GM06990 (cell line): ENCODE results near the gene ZNF808.
A peak's percentile ranks its signal among the peaks of the same experiment; 100 is the strongest.
"Not testable (repeated sequence)": the region's sequence is repeated elsewhere in the genome, so short reads cannot be mapped to it uniquely, and the experiment has no call there.

Source experiments
- DNase-seq: peaks from one replicate; pipeline ENCODE4 v3.0.0-alpha.2; 2011; ENCODE audit not compliant: insufficient read length; ENCODE audit errors: extremely low read depth
- H3K27me3 ChIP-seq: replicated peaks from 2 replicates; pipeline ENCODE4 v1.6.0; 2011; ENCODE audit warnings: low read length; ENCODE audit not compliant: control insufficient read depth, insufficient read depth
- H3K36me3 ChIP-seq: 2 replicates; pipeline ENCODE4 v1.5.1; 2011; ENCODE audit warnings: low read length; ENCODE audit not compliant: control insufficient read depth, insufficient read depth
- H3K4me3 ChIP-seq: replicated peaks from 2 replicates; pipeline ENCODE4 v1.5.1; 2011; ENCODE audit warnings: low read depth, mild to moderate bottlenecking, control low read depth, low read length
- CTCF ChIP-seq: IDR thresholded peaks from 2 replicates; pipeline ENCODE4 v1.5.1; 2011; ENCODE audit warnings: low read length, control low read depth, mild to moderate bottlenecking, inconsistent platforms; ENCODE audit not compliant: insufficient read depth, poor library complexity, severe bottlenecking

Gene ZNF808

DNA sequence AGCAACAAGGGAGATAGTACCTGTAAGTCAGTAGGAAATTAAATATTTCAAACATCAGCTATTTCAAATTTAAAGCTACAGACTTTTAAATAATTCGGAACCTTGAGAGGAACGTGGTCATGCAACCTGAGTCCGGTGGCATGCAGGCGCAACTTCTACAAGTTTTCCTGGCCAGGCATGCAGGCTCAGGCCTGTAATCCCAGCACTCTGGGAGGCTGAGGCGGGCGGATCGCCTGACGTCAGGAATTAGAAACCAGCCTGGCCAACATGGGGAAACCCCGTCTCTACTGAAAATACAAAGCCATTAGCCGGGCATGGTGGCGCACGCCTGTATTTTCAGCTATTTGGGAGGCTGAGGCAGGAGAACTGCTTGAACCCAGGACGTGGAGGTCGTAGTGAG lies 40.5 kb downstream of the ZNF808 start:
- TF ChIP-seq CTCF = no peak
- no peak for DNase-seq

GRCh38 chr19:52569638-52569999 lies 42.2 kb downstream of the ZNF808 start:
- H3K36me3 ChIP-seq, H3K27me3 ChIP-seq, DNase-seq: not testable (repeated sequence)
- H3K4me3 ChIP-seq = peak overlapping the region; percentile 78

More for the DNA sequence above, 40.5 kb downstream of the ZNF808 start:
- Histone ChIP-seq H3K4me3 (no peak overlapping the region), H3K27me3 (no peaks in the 10 kb centered on the region), H3K36me3 (peaks cover 2% of the 10 kb centered on the region; the same call in 1 of the 2 replicates)

GRCh38 chr19:52570000-52570861 lies 42.8 kb downstream of the ZNF808 start, which contains the start of gene ZNF701:
ZNF701 (plus strand) TSS chr19:52570287; CDS start chr19:52574148, 3,861 bp downstream.
- no peaks in the 10 kb centered on the region for H3K27me3 ChIP-seq
- H3K4me3 ChIP-seq = peak within 1 kb of the TSS; percentile 78
- DNase-seq = peak; percentile 92
- H3K36me3 ChIP-seq = peaks cover 2% of the 10 kb centered on the region
- TF ChIP-seq CTCF = no peak

GRCh38 chr19:52584736-52585440 lies 57.4 kb downstream of the ZNF808 start:
- TF ChIP-seq CTCF = no peak
- Histone ChIP-seq H3K36me3 (peaks cover 3% of the 10 kb centered on the region), H3K27me3 (no peaks in the 10 kb centered on the region), H3K4me3 (no peak overlapping the region)
- DNase-seq = no peak

GRCh38 chr19:52585604-52586003 lies 58.1 kb downstream of the ZNF808 start:
- no peak for TF ChIP-seq CTCF
- no peak overlapping the region for H3K4me3 ChIP-seq
- DNase-seq = no peak
- peaks cover 5% of the 10 kb centered on the region for H3K36me3 ChIP-seq
- no peaks in the 10 kb centered on the region for H3K27me3 ChIP-seq

GRCh38 chr19:52590728-52591127 lies 63.3 kb downstream of the ZNF808 start:
- TF ChIP-seq CTCF = no peak
- no peak for DNase-seq

More at GRCh38 chr19:52590728-52591127, 63.3 kb downstream of the ZNF808 start:
- Histone ChIP-seq H3K36me3 (peaks cover 2% of the 10 kb centered on the region), H3K27me3 (no peaks in the 10 kb centered on the region), H3K4me3 (no peak overlapping the region)
